AG10803 (cell line): ENCODE results near the gene SYNE1.

Experiments used
- DNase-seq: peaks from one replicate; pipeline ENCODE4 v3.0.0; 2010; ENCODE audit warnings: low read depth
- H3K4me3 ChIP-seq: 2 replicates; pipeline ENCODE4 v1.5.1; 2011; ENCODE audit warnings: mild to moderate bottlenecking, low read length, control low read depth
- TF ChIP-seq, protein P1 (sequence below): conservative IDR thresholded peaks from 2 replicates; pipeline ENCODE4 v1.5.1; 2011; ENCODE audit warnings: mild to moderate bottlenecking, low read length, control low read depth, inconsistent platforms

Gene SYNE1

DNA sequence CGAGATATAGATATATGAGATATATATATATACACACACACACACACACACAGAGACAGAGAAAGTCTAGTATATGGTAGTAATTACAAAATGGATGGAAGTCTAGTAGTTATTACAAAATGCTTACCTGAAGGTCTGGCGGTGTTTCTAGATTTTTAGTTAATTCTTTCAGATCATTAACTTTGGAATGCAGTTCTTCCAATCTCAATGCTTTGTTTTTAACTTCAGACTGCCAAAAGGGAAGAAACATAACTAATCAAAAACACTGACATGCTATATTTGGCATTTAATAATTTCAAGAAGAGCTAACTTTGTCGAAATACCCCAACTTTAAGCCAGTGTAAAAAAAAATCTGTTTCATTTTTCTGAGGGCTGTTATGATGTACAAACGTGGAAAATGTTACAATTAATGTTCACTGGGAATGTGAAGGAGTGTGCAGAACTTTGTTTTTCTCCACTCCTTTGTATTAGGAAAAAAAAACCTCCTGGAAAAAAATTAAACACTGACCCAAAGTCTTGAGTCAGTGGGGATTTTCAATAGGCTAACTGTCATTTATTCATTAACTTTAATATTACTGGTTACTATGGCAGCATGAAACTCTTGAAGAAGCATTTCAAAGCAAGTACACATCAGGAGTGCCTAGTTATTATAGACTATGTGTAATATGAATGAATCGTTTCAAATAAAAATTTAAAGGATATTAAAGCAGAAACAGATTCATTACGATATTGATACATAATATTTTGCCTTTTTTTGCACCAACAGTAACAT lies 232.9 kb downstream of the SYNE1 start:
- DNase-seq = no peak
- no peak overlapping the region for H3K4me3 ChIP-seq
- TF ChIP-seq, protein P1, sequence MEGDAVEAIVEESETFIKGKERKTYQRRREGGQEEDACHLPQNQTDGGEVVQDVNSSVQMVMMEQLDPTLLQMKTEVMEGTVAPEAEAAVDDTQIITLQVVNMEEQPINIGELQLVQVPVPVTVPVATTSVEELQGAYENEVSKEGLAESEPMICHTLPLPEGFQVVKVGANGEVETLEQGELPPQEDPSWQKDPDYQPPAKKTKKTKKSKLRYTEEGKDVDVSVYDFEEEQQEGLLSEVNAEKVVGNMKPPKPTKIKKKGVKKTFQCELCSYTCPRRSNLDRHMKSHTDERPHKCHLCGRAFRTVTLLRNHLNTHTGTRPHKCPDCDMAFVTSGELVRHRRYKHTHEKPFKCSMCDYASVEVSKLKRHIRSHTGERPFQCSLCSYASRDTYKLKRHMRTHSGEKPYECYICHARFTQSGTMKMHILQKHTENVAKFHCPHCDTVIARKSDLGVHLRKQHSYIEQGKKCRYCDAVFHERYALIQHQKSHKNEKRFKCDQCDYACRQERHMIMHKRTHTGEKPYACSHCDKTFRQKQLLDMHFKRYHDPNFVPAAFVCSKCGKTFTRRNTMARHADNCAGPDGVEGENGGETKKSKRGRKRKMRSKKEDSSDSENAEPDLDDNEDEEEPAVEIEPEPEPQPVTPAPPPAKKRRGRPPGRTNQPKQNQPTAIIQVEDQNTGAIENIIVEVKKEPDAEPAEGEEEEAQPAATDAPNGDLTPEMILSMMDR = no peak

- no peak for DNase-seq
- TF ChIP-seq, protein P1 = no peak
- no peak overlapping the region for H3K4me3 ChIP-seq
These were observed 234.4 kb downstream of the SYNE1 start for GRCh38 chr6:152402791-152403190.

- peak; percentile 50 for DNase-seq
- H3K4me3 ChIP-seq = no peak overlapping the region
- TF ChIP-seq, protein P1 = no peak
These were observed 235.2 kb downstream of the SYNE1 start for GRCh38 chr6:152401978-152402377.

DNA sequence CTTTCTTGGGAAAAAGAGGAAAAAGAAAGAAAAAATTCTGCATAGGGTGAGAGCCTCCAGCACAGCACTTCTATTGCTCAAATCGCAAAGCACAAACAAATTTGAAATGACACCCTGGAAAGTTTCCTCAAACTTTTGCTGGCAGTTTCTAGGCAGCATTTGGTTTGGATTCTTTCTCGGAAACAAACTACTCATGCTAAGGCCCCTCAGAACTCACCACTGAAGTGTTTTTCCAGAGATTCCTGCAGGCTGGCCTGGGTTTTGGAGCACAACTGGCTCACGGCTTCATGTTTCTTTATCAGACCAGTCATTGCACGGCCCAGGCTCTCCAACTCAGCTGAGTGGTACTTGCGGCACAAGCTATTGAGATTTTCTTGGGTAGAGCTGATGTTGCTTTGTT lies 237.8 kb downstream of the SYNE1 start:
- no peak overlapping the region for H3K4me3 ChIP-seq
- TF ChIP-seq, protein P1 = no peak
- peak; percentile 69 for DNase-seq

GRCh38 chr6:152398993-152399392 lies 238.2 kb downstream of the SYNE1 start:
- no peak for DNase-seq
- no peak overlapping the region for H3K4me3 ChIP-seq
- TF ChIP-seq, protein P1 = no peak

- DNase-seq = no peak
- TF ChIP-seq, protein P1 = no peak
- H3K4me3 ChIP-seq = no peak overlapping the region
These were observed 238.8 kb downstream of the SYNE1 start for GRCh38 chr6:152398316-152398715.

GRCh38 chr6:152394303-152394702 lies 242.9 kb downstream of the SYNE1 start:
- TF ChIP-seq, protein P1 = no peak
- no peak for DNase-seq
- H3K4me3 ChIP-seq = no peak overlapping the region
